OCI-LY3 (cell line): Measurements from ENCODE around the gene TFDP1.

Experiments used
- H2AFZ ChIP-seq: fragments of 200-600, 300-600 bp; shearing (Covaris generic); 2 replicates; pipeline ENCODE4 v1.6.0; 2014; ENCODE audit warnings: antibody characterized with exemption, low read depth, low read length
- H3K27ac ChIP-seq: fragments of 200-600, 300-600 bp; sonication (generic); 2 replicates; pipeline ENCODE4 v1.5.1; 2014; ENCODE audit warnings: mild to moderate bottlenecking, low read length, moderate library complexity, mixed read lengths
- H3K27me3 ChIP-seq: fragments of 200-600, 300-600 bp; sonication (generic); 2 replicates; pipeline ENCODE4 v1.6.1; 2014; ENCODE audit warnings: low read depth, low read length, mixed read lengths
- H3K36me3 ChIP-seq: fragments of 200-600, 300-600 bp; sonication (generic); replicated peaks from 2 replicates; pipeline ENCODE3; 2014; ENCODE audit warnings: low read depth, low read length, mixed read lengths
- H3K4me1 ChIP-seq: fragments of 300-600, 200-600 bp; sonication (generic); 2 replicates; pipeline ENCODE4 v1.6.1; 2014; ENCODE audit warnings: low read length, mixed read lengths
- H3K4me2 ChIP-seq: fragments of 200-600, 300-600 bp; sonication (generic); 2 replicates; pipeline ENCODE4 v1.6.1; 2014; ENCODE audit warnings: low read length, mixed read lengths
- H3K4me3 ChIP-seq: fragments of 300-600, 200-600 bp; sonication (generic); 2 replicates; pipeline ENCODE4 v1.5.1; 2014; ENCODE audit warnings: antibody characterized with exemption, mild to moderate bottlenecking, low read length, moderate library complexity
- H3K79me2 ChIP-seq: fragments of 300-600, 200-600 bp; shearing (Covaris generic); 2 replicates; pipeline ENCODE4 v1.6.1; 2014; ENCODE audit warnings: mild to moderate bottlenecking, low read length, mixed read lengths
- H3K9ac ChIP-seq: fragments of 300-600, 200-600 bp; shearing (Covaris generic); 2 replicates; pipeline ENCODE4 v1.6.0; 2014; ENCODE audit warnings: mild to moderate bottlenecking, low read length, moderate library complexity
- H3K9me3 ChIP-seq: fragments of 200-600, 300-600 bp; shearing (Covaris generic); 2 replicates; pipeline ENCODE4 v1.6.1; 2014; ENCODE audit warnings: low read length, mixed read lengths; ENCODE audit not compliant: insufficient read depth
- H4K20me1 ChIP-seq: fragments of 200-600, 300-600 bp; sonication (generic); 2 replicates; pipeline ENCODE4 v1.6.1; 2016; ENCODE audit warnings: low read length, mixed read lengths; ENCODE audit not compliant: insufficient read depth
- EZH2phosphoT487 ChIP-seq: fragments of 200-600 bp; shearing (Covaris generic); IDR thresholded peaks from 2 replicates; pipeline ENCODE4 v1.6.1; 2018; ENCODE audit warnings: antibody characterized with exemption, mixed run types, low read depth
- TF ChIP-seq, protein P1 (sequence below): fragments of 200-600, 300-600 bp; sonication (generic); IDR thresholded peaks from 2 replicates; pipeline ENCODE4 v1.5.1; 2014; ENCODE audit warnings: antibody characterized with exemption, low read length, low read depth

The TFDP1 gene

GRCh38 chr13:113599391-113599790 is 14.8 kb downstream of the TFDP1 start:
- Histone ChIP-seq H4K20me1 (peaks cover 99% of the 10 kb centered on the region), H3K79me2 (peaks cover 100% of the 10 kb centered on the region), H3K9ac (no peak overlapping the region), H2AFZ (no peak overlapping the region), H3K36me3 (peaks cover 63% of the 10 kb centered on the region), H3K27ac (no peak overlapping the region), H3K27me3 (no peaks in the 10 kb centered on the region), H3K4me3 (no peak overlapping the region), H3K4me2 (no peak overlapping the region), H3K9me3 (no peaks in the 10 kb centered on the region), H3K4me1 (no peaks in the 10 kb centered on the region)
- TF ChIP-seq, protein P1, sequence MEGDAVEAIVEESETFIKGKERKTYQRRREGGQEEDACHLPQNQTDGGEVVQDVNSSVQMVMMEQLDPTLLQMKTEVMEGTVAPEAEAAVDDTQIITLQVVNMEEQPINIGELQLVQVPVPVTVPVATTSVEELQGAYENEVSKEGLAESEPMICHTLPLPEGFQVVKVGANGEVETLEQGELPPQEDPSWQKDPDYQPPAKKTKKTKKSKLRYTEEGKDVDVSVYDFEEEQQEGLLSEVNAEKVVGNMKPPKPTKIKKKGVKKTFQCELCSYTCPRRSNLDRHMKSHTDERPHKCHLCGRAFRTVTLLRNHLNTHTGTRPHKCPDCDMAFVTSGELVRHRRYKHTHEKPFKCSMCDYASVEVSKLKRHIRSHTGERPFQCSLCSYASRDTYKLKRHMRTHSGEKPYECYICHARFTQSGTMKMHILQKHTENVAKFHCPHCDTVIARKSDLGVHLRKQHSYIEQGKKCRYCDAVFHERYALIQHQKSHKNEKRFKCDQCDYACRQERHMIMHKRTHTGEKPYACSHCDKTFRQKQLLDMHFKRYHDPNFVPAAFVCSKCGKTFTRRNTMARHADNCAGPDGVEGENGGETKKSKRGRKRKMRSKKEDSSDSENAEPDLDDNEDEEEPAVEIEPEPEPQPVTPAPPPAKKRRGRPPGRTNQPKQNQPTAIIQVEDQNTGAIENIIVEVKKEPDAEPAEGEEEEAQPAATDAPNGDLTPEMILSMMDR, result no peak
- TF ChIP-seq EZH2phosphoT487, result no peak

DNA sequence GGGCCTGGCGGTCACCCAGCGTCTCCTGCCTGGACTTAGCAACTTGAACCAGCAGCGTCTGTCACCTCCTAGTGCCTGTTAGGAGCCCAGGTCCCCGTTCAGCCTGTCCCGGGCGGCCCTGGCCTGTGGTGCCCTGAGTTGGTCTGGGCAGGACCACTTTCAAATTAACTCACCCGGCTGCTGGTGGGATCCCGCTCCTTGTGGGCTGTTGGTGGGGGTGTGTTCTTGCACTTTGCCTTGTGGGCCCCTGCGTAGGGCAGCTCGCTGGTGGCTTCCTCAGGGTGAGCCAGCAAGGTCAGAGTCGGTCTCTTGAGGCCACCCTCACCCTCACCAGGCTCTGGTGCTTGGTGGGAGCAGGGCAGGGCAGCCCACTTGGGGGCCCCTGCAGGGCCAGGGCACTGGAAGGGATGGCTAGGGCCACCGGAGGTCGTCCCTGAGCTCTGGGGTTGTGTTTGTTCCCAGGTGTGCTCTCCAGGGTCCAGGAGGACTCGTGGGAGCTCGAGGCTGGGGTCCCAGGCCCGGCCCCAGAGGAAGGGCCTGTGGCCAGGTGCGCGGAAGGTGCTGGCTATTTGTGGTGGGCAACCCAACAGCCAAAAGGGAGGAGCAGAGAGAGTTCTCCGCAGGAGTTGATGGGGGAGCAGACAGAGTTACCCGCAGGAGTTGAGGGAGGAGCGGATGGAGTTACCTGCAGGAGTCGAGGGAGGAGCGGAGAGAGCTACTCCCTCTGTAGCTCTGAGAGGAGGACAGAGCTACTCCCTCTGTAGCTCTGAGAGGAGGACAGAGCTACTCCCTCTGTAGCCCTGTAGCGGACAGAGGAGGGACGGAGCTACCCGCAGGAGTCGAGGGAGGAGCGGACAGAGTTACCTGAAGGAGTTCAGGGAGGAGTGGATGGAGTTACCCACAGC is 16.9 kb downstream of the TFDP1 start:
- peaks cover 49% of the 10 kb centered on the region for H3K36me3 ChIP-seq
- no peaks in the 10 kb centered on the region for H3K4me1 ChIP-seq
- H3K27me3 ChIP-seq, result no peaks in the 10 kb centered on the region
- H3K4me2 ChIP-seq, result no peak overlapping the region
- H4K20me1 ChIP-seq, result peaks cover 99% of the 10 kb centered on the region
- H3K79me2 ChIP-seq, result peaks cover 100% of the 10 kb centered on the region
- no peak overlapping the region for H3K9ac ChIP-seq
- no peak overlapping the region for H3K27ac ChIP-seq
- H3K4me3 ChIP-seq, result no peak overlapping the region
- H2AFZ ChIP-seq, result no peak overlapping the region
- H3K9me3 ChIP-seq, result no peaks in the 10 kb centered on the region
- TF ChIP-seq, protein P1, result no peak
- TF ChIP-seq EZH2phosphoT487, result no peak

GRCh38 chr13:113602291-113602988 is 17.9 kb downstream of the TFDP1 start:
- no peaks in the 10 kb centered on the region for H3K27me3 ChIP-seq
- H3K9ac ChIP-seq, result no peak overlapping the region
- H4K20me1 ChIP-seq, result peaks cover 99% of the 10 kb centered on the region
- TF ChIP-seq, protein P1, result no peak
- no peak for TF ChIP-seq EZH2phosphoT487
- H3K27ac ChIP-seq, result no peak overlapping the region
- H3K79me2 ChIP-seq, result peaks cover 100% of the 10 kb centered on the region
- no peaks in the 10 kb centered on the region for H3K9me3 ChIP-seq
- H3K4me1 ChIP-seq, result no peaks in the 10 kb centered on the region
- H3K4me3 ChIP-seq, result no peak overlapping the region
- H3K4me2 ChIP-seq, result no peak overlapping the region
- no peak overlapping the region for H2AFZ ChIP-seq
- H3K36me3 ChIP-seq, result peaks cover 44% of the 10 kb centered on the region

GRCh38 chr13:113603116-113603710 is 18.7 kb downstream of the TFDP1 start:
- Histone ChIP-seq H4K20me1 (peaks cover 99% of the 10 kb centered on the region), H3K36me3 (peaks cover 41% of the 10 kb centered on the region), H3K9ac (no peak overlapping the region), H3K4me3 (no peak overlapping the region), H3K27ac (no peak overlapping the region), H2AFZ (no peak overlapping the region), H3K9me3 (no peaks in the 10 kb centered on the region), H3K79me2 (peaks cover 100% of the 10 kb centered on the region), H3K4me1 (no peaks in the 10 kb centered on the region), H3K27me3 (no peaks in the 10 kb centered on the region), H3K4me2 (no peak overlapping the region)
- TF ChIP-seq, protein P1, result no peak
- TF ChIP-seq EZH2phosphoT487, result no peak
